HepG2 (cell line): ENCODE results near the gene CCDC6. TPM values are rescaled to one million over a fixed set of nuclear protein-coding genes. Genes with fewer than 3 reads are reported as not detected.

ENCODE experiments used
- AGO1 ChIP-seq: fragments of 200-400 bp; formaldehyde crosslinking; IDR thresholded peaks from 2 replicates; pipeline ENCODE4 v1.6.1; 2017; ENCODE audit warnings: mild to moderate bottlenecking, low read depth, low read length, moderate library complexity; ENCODE audit not compliant: poor library complexity, severe bottlenecking
- DMTF1 ChIP-seq: sonication (generic); formaldehyde crosslinking; IDR thresholded peaks from 2 replicates; pipeline ENCODE4 v1.4.0; 2020; ENCODE audit warnings: mild to moderate bottlenecking, missing genetic modification reagents
- E2F5 ChIP-seq: sonication (generic); formaldehyde crosslinking; conservative IDR thresholded peaks from 2 replicates; pipeline ENCODE4 v1.4.0; 2020; ENCODE audit warnings: missing genetic modification reagents
- ELF3 ChIP-seq: IDR thresholded peaks from 2 replicates; pipeline ENCODE4 v1.6.1; 2016; ENCODE audit warnings: missing genetic modification reagents, missing compliant biosample characterization
- IRF1 ChIP-seq: sonication (generic); formaldehyde crosslinking; IDR thresholded peaks from 2 replicates; pipeline ENCODE4 v1.4.0; 2020; ENCODE audit warnings: low read depth, mild to moderate bottlenecking, missing genetic modification reagents
- MAFK ChIP-seq, 2 experiments: IDR thresholded peaks in 1 of 2; conservative IDR thresholded peaks in 1 of 2; 2 replicates each; pipeline ENCODE4 v1.6.1; 2011; ENCODE audit warnings: improper control_type of control experiment in 2 of 2, low read length in 2 of 2
- MLLT10 ChIP-seq: sonication (generic); formaldehyde crosslinking; IDR thresholded peaks from 2 replicates; pipeline ENCODE4 v1.4.0; 2020; ENCODE audit warnings: missing genetic modification reagents
- PLRG1 ChIP-seq: fragments of 450-650 bp; conservative IDR thresholded peaks from 2 replicates; pipeline ENCODE4 v1.6.1; 2016
- PPARG ChIP-seq: conservative IDR thresholded peaks from 2 replicates; pipeline ENCODE4 v1.6.1; 2016; ENCODE audit warnings: missing biosample characterization, missing genetic modification reagents
- RAD21 ChIP-seq: fragments of 450-650 bp; formaldehyde crosslinking; IDR thresholded peaks from 2 replicates; pipeline ENCODE4 v1.5.0; 2020; ENCODE audit warnings: mild to moderate bottlenecking
- STAG1 ChIP-seq: sonication (generic); formaldehyde crosslinking; IDR thresholded peaks from 2 replicates; pipeline ENCODE4 v1.4.0; 2020; ENCODE audit warnings: missing genetic modification reagents
- U2AF2 ChIP-seq: fragments of 200-400 bp; formaldehyde crosslinking; IDR thresholded peaks from 2 replicates; pipeline ENCODE4 v1.6.1; 2017; ENCODE audit warnings: low read depth, mild to moderate bottlenecking, low read length
- ZBTB21 ChIP-seq: sonication (generic); formaldehyde crosslinking; IDR thresholded peaks from 2 replicates; pipeline ENCODE4 v1.4.0; 2020; ENCODE audit warnings: missing genetic modification reagents
- ZHX2 ChIP-seq, 2 experiments: sonication (generic) in 1 of 2; formaldehyde crosslinking in 1 of 2; IDR thresholded peaks; 2 replicates each; pipeline versions ENCODE4 v1.6.1 to v1.9.0; 2014 to 2022; ENCODE audit warnings: antibody characterized with exemption in 1 of 2, borderline replicate concordance in 1 of 2, inconsistent platforms in 1 of 2, low read depth in 1 of 2, missing genetic modification reagents in 1 of 2
- ZNF253 ChIP-seq: sonication (generic); formaldehyde crosslinking; IDR thresholded peaks from 2 replicates; pipeline ENCODE4 v1.8.0; 2022; ENCODE audit warnings: mild to moderate bottlenecking, missing genetic modification reagents, borderline replicate concordance
- ZNF326 ChIP-seq: sonication (generic); formaldehyde crosslinking; IDR thresholded peaks from 2 replicates; pipeline ENCODE4 v1.4.0; 2020; ENCODE audit warnings: missing genetic modification reagents, borderline replicate concordance
- ZNF644 ChIP-seq: IDR thresholded peaks from 2 replicates; pipeline ENCODE4 v1.6.1; 2016; ENCODE audit warnings: low read depth
- ZNF709 ChIP-seq: sonication (generic); formaldehyde crosslinking; IDR thresholded peaks from 2 replicates; pipeline ENCODE4 v1.5.0; 2020; ENCODE audit warnings: mild to moderate bottlenecking, missing genetic modification reagents
- ZNF740 ChIP-seq: sonication (generic); formaldehyde crosslinking; IDR thresholded peaks from 2 replicates; pipeline ENCODE4 v1.4.0; 2020; ENCODE audit warnings: missing genetic modification reagents
- ZNF766 ChIP-seq: sonication (generic); formaldehyde crosslinking; IDR thresholded peaks from 2 replicates; pipeline ENCODE4 v1.5.0; 2020; ENCODE audit warnings: missing genetic modification reagents, borderline replicate concordance
- polyA plus RNA-seq, 8 experiments: library from polyadenylated mRNA; depleted of rRNA in 3 of 8; stranded (reverse) in 7 of 8; unstranded in 1 of 8; fragments of >200 nt; fragmentation: Illumina TruSeq in 4 of 8; extraction: Trizol in 4 of 8; gene quantifications; 2 replicates each; pipeline versions ENCODE4 v1.2.1 to v1.2.3, GENCODE V29; 2011 to 2016; ENCODE audit warnings: low read depth in 4 of 8, missing spikeins in 1 of 8, mixed read lengths in 1 of 8; ENCODE audit not compliant: insufficient read depth in 1 of 8
- total RNA-seq, 5 experiments: library from RNA; depleted of rRNA; stranded (reverse); fragments of >200 nt; fragmentation: Illumina TruSeq; extraction: Trizol; gene quantifications; 2 replicates each; pipeline ENCODE4 v1.2.3, GENCODE V29; 2016; ENCODE audit warnings: low read depth in 1 of 5

CCDC6 gene
- total and polyA plus RNA-seq, 2 of the 13 experiments (the other 11 are each of a cell fraction or from before 2014, with no cell fraction given): 17.9 to 18.3 TPM

- TF ChIP-seq U2AF2: no peak
- no peak for TF ChIP-seq ZNF644 (CRISPR knock-in tag)
- TF ChIP-seq MAFK (conservative IDR thresholded peaks at IDR 0.05 in 1 of 2, IDR thresholded peaks at IDR 0.05 in 1 of 2; ENCODE audit: low read length in 2 of 2): no peak
- no peak for TF ChIP-seq IRF1 (CRISPR knock-in tag)
- TF ChIP-seq ZNF709: no peak
- TF ChIP-seq PLRG1: no peak
- TF ChIP-seq ZHX2 (IDR thresholded peaks at IDR 0.05; ENCODE audit: low read depth): no peak
- TF ChIP-seq ZHX2 (CRISPR knock-in tag; IDR thresholded peaks at IDR 0.05; ENCODE audit: borderline replicate concordance): no peak
- TF ChIP-seq AGO1: no peak
- no peak for TF ChIP-seq ZNF253 (CRISPR knock-in tag)
- no peak for TF ChIP-seq PPARG (CRISPR knock-in tag)
- no peak for TF ChIP-seq DMTF1 (CRISPR knock-in tag)
- TF ChIP-seq ZNF740 (CRISPR knock-in tag): no peak
- peak; percentile 27; the same call in 1 of the 2 replicates for TF ChIP-seq ELF3 (CRISPR knock-in tag)
- no peak for TF ChIP-seq ZNF326 (CRISPR knock-in tag)
- TF ChIP-seq STAG1 (CRISPR knock-in tag): peak; percentile 66
- TF ChIP-seq RAD21 (CRISPR knock-in tag): peak; percentile 59; the same call in 1 of the 2 replicates
- TF ChIP-seq MLLT10 (CRISPR knock-in tag): no peak
- no peak for TF ChIP-seq ZBTB21
- no peak for TF ChIP-seq E2F5 (CRISPR knock-in tag)
- TF ChIP-seq ZNF766 (CRISPR knock-in tag): no peak
Observed at GRCh38 chr10:59865101-59865500, 41.3 kb downstream of the CCDC6 start (continued).
